NCI-H1092 (cell line): ENCODE data around the gene SLC35A3.
"Not testable (repeated sequence)": the region's sequence is repeated elsewhere in the genome, so short reads cannot be mapped to it uniquely, and the experiment has no call there.

Experiments used
- DNase-seq: peaks from one replicate; lab custom pipeline; 2025; lab: John Stamatoyannopoulos, UW

SLC35A3 gene

GRCh38 chr1:99969729-99970621, at the start of gene SLC35A3:
SLC35A3 (plus strand) TSS chr1:99969996; CDS start chr1:99993555, 23,559 bp downstream.
- peak; percentile 69 for DNase-seq

- no peak for DNase-seq
Measured at GRCh38 chr1:99934801-99935200, 35.0 kb upstream of the SLC35A3 start.

- no peak for DNase-seq
Measured at GRCh38 chr1:99935534-99935933, 34.3 kb upstream of the SLC35A3 start.

- no peak for DNase-seq
Measured at GRCh38 chr1:99936071-99936470, 33.7 kb upstream of the SLC35A3 start.

- no peak for DNase-seq
Measured at GRCh38 chr1:99942723-99943122, 27.1 kb upstream of the SLC35A3 start.

- peak; percentile 21 for DNase-seq
Measured at GRCh38 chr1:99943223-99943794, 26.5 kb upstream of the SLC35A3 start.

- no peak for DNase-seq
Measured at GRCh38 chr1:99944192-99944591, 25.6 kb upstream of the SLC35A3 start.

GRCh38 chr1:99945174-99945573, 24.6 kb upstream of the SLC35A3 start:
- no peak for DNase-seq

GRCh38 chr1:99950486-99950885, 19.3 kb upstream of the SLC35A3 start:
- DNase-seq: no peak

GRCh38 chr1:99952522-99952921, 17.3 kb upstream of the SLC35A3 start:
- no peak for DNase-seq

- DNase-seq: no peak
Measured at GRCh38 chr1:99955375-99955774, 14.4 kb upstream of the SLC35A3 start.

- no peak for DNase-seq
Measured at GRCh38 chr1:99956755-99957154, 13.0 kb upstream of the SLC35A3 start.

- no peak for DNase-seq
Measured at GRCh38 chr1:99957818-99958217, 12.0 kb upstream of the SLC35A3 start.

- DNase-seq: not testable (repeated sequence)
Measured at GRCh38 chr1:99959189-99959705, 10.5 kb upstream of the SLC35A3 start.

- DNase-seq: not testable (repeated sequence)
Measured at GRCh38 chr1:99960260-99960659, 9.5 kb upstream of the SLC35A3 start.

GRCh38 chr1:99963041-99963795, 6.6 kb upstream of the SLC35A3 start:
- no peak for DNase-seq

- DNase-seq: no peak
Measured at GRCh38 chr1:99964806-99965205, 5.0 kb upstream of the SLC35A3 start.

- DNase-seq: no peak
Measured at GRCh38 chr1:99965646-99966375, 4.0 kb upstream of the SLC35A3 start.

- no peak for DNase-seq
Measured at GRCh38 chr1:99968214-99968613, 1.6 kb upstream of the SLC35A3 start.

GRCh38 chr1:99969260-99969728, 502 bp upstream of the SLC35A3 start:
- no peak for DNase-seq

GRCh38 chr1:99970713-99971255, 988 bp downstream of the SLC35A3 start:
- DNase-seq: no peak
